Calu3 (cell line): ENCODE measurements around the gene ALOX12B. TPM values are rescaled to one million over a fixed set of nuclear protein-coding genes. Genes with fewer than 3 reads are reported as not detected.

Source experiments
- BruUV-seq: library from RNA; stranded (reverse); fragments of 400-500 nt; replicated peaks from 2 replicates; lab custom pipeline; 2021; lab: Mats Ljungman, UMichigan
- CTCF ChIA-PET: fragments of 300-600 bp; sonication (Branson Sonifier 250); formaldehyde crosslinking; loops from one replicate; lab custom pipeline; 2022; ENCODE audit warnings: antibody characterized with exemption; lab: Charles Lee
- DNase-seq: peaks from one replicate; pipeline ENCODE4 v3.0.0; 2022
- H3K27ac Mint-ChIP-seq: one replicate; pipeline ENCODE4 v1.8.0; 2022; ENCODE audit warnings: mixed read lengths; ENCODE audit not compliant: unreplicated experiment
- H3K27me3 Mint-ChIP-seq: one replicate; pipeline ENCODE4 v1.8.0; 2022; ENCODE audit warnings: mixed read lengths; ENCODE audit not compliant: unreplicated experiment
- H3K36me3 Mint-ChIP-seq: one replicate; pipeline ENCODE4 v1.8.0; 2022; ENCODE audit warnings: mild to moderate bottlenecking, moderate library complexity, mixed read lengths; ENCODE audit not compliant: insufficient read depth, unreplicated experiment
- H3K4me1 Mint-ChIP-seq: one replicate; pipeline ENCODE4 v1.8.0; 2022; ENCODE audit warnings: mild to moderate bottlenecking, low read depth, mixed read lengths; ENCODE audit not compliant: unreplicated experiment
- H3K4me3 Mint-ChIP-seq: one replicate; pipeline ENCODE4 v1.8.0; 2022; ENCODE audit warnings: mild to moderate bottlenecking, low read depth, moderate library complexity, mixed read lengths; ENCODE audit not compliant: unreplicated experiment
- H3K9me3 Mint-ChIP-seq: one replicate; pipeline ENCODE4 v1.8.0; 2022; ENCODE audit warnings: low read depth, mixed read lengths; ENCODE audit not compliant: unreplicated experiment
- CTCF ChIP-seq: fragments of 200-600 bp; IDR thresholded peaks from one replicate; pipeline ENCODE4 v1.8.0; 2022; ENCODE audit warnings: antibody characterized with exemption; ENCODE audit not compliant: unreplicated experiment
- intact Hi-C: fragments of 100-400 bp; cut with micrococcal nuclease; formaldehyde crosslinking; loops from one replicate; pipeline ENCODE4 v1.10.0; 2022; ENCODE audit not compliant: unreplicated experiment
- total RNA-seq: library from RNA; stranded (reverse); gene quantifications from 2 replicates; pipeline ENCODE4 v1.2.3, GENCODE V29; 2022

The ALOX12B gene
- total RNA-seq, 1 experiment from 2014 or later, result not detected

DNA sequence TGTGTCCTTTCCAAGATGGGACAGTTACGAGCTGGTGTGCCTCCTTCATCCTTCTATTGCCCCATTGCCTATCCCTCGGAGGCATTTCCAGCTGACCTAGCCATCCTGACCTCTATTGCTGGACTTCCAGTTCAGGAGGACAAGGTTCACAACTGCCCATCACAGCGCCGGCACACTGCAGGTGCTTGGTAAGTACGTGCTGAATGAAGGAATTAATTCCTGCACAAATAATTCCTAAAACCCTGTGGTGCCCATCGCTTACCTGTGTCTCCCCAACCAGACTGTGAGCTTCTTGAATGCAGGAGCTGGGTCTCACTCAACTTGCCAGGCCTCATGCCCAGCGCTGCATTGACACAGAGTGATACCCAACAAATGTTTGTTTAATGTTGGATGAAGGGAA, 35.7 kb downstream of the ALOX12B start:
- no TSS peak for BruUV-seq
- no peak for DNase-seq
- Mint-ChIP-seq H3K36me3 (no peaks in the 10 kb centered on the region), H3K9me3 (no peaks in the 10 kb centered on the region), H3K4me3 (no peak overlapping the region), H3K4me1 (peaks cover 5% of the 10 kb centered on the region), H3K27me3 (peaks cover 17% of the 10 kb centered on the region), H3K27ac (no peak overlapping the region)
- intact Hi-C loops, result no loop called here
- CTCF ChIA-PET, result interaction anchor here (1.3 kb wide), 1 partner anchor 22 kb away, joined by 10 read pairs; no protein-coding TSS in a partner anchor
- no peak for TF ChIP-seq CTCF

GRCh38 chr17:8048736-8049135, 38.8 kb downstream of the ALOX12B start:
- Mint-ChIP-seq H3K36me3 (no peaks in the 10 kb centered on the region), H3K27ac (no peak overlapping the region), H3K27me3 (peaks cover 37% of the 10 kb centered on the region), H3K9me3 (no peaks in the 10 kb centered on the region), H3K4me1 (no peaks in the 10 kb centered on the region), H3K4me3 (no peak overlapping the region)
- TF ChIP-seq CTCF, result no peak
- intact Hi-C loops, result loop anchor here (10.0 kb wide), 1 partner anchor 134 kb away; the partner anchor contains the start of gene RNF227
- CTCF ChIA-PET, result no interaction called here
- no TSS peak for BruUV-seq
- no peak for DNase-seq

- Mint-ChIP-seq H3K27ac (no peak overlapping the region), H3K36me3 (no peaks in the 10 kb centered on the region), H3K4me3 (no peak overlapping the region), H3K27me3 (peaks cover 42% of the 10 kb centered on the region), H3K9me3 (no peaks in the 10 kb centered on the region), H3K4me1 (no peaks in the 10 kb centered on the region)
- no peak for TF ChIP-seq CTCF
- no peak for DNase-seq
- intact Hi-C loops, result loop anchor here (10.0 kb wide), 1 partner anchor 133 kb away; the partner anchor contains the start of gene RNF227
- no TSS peak for BruUV-seq
- CTCF ChIA-PET, result no interaction called here
These were observed 39.3 kb downstream of the ALOX12B start for GRCh38 chr17:8048236-8048635.

GRCh38 chr17:8047769-8048110, 39.8 kb downstream of the ALOX12B start:
- no peak for DNase-seq
- Mint-ChIP-seq H3K9me3 (no peaks in the 10 kb centered on the region), H3K36me3 (no peaks in the 10 kb centered on the region), H3K27me3 (peaks cover 47% of the 10 kb centered on the region), H3K4me3 (no peak overlapping the region), H3K27ac (no peak overlapping the region), H3K4me1 (no peaks in the 10 kb centered on the region)
- BruUV-seq, result no TSS peak
- CTCF ChIA-PET, result no interaction called here
- no peak for TF ChIP-seq CTCF
- intact Hi-C loops, result loop anchor here (10.0 kb wide), 1 partner anchor 133 kb away; the partner anchor contains the start of gene RNF227
